GM18520 (cell line): ENCODE results near the gene OGA.

Source experiments
- ATAC-seq: cut with Tn5 transposase; IDR thresholded peaks from one replicate; pipeline ENCODE4 v1.9.1; 2021; ENCODE audit not compliant: unreplicated experiment

Gene OGA

DNA sequence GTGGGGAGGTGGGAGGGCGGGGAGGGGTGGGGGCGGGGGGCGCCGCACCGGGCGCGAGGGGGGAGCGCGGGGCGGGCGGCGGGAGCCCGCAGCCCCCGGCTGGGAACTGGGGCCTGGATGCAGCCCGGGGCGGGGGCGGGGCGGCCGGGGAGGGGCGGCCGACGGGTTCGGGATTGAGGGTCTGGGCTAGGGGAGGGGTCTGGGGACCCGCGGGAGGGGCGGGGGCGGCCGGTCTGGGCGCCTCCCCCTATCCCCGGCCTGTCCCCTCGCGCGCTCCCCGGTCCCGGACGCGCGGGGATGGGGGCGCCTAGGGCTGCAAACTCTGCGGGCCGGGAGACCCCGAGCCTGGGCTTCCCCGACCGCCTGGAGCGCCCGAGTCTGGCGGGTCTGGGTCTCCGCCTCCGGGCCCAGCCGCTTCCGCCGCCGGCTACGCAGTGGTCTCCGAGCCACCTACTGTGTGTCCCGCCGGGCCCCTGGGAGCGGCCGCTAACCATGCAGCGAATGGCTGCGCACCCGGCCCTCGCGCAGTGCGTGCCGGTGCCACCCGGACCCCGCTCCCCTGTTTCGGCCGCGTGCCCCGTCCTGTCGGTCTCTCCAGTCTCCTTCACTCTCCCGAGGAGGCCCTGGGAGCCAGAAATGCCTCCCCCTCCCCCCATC, 42.0 kb downstream of the OGA start:
- ATAC-seq: no peak

DNA sequence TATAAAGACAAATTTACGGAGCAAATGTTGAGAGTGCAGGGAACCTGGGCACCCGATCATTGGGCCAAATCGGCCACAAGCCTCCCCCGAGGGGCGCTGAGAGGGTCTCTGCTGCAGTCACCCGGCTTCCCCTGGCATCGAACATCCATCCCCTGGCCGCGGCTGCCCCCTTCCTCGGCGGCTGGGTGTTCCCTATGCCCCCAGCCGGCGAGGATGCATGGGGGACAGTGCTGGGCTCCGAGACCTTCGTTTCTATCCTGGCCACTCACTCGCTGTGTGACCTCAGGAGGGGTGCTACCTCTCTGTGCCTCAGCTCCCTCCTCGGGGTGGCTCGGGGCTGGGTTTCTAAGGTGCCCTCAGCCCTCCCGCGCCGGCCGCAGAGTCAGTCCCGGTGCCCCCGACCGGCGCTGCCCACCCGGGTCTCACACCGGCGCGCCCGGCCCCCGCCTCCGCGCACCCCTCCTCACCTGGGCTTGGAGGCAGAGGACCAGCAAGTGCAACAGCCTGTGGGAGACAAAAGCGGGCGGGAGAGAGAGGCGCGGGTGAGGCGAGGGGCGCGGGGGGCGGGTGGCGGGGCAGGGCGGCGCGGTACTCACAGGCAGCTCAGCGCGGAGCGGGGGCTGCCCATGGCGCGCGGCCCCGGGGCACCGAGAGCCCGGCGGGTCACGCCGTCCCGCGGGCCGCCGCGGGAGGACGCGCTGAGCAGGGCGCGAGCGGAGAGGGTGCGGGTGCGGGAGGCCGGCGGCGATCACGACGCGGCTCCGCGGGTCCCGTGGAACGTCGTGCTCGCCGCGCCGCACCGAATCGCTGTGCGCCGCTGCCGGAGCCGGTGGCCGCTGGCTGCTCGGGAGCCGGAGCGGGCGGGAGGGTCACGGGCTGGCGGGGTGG, 42.7 kb downstream of the OGA start, which contains the start of gene FGF8:
FGF8 (minus strand) TSS at position 842 of the 888 bp plus-strand sequence; CDS start at position 628, 214 bp downstream.
- no peak for ATAC-seq

DNA sequence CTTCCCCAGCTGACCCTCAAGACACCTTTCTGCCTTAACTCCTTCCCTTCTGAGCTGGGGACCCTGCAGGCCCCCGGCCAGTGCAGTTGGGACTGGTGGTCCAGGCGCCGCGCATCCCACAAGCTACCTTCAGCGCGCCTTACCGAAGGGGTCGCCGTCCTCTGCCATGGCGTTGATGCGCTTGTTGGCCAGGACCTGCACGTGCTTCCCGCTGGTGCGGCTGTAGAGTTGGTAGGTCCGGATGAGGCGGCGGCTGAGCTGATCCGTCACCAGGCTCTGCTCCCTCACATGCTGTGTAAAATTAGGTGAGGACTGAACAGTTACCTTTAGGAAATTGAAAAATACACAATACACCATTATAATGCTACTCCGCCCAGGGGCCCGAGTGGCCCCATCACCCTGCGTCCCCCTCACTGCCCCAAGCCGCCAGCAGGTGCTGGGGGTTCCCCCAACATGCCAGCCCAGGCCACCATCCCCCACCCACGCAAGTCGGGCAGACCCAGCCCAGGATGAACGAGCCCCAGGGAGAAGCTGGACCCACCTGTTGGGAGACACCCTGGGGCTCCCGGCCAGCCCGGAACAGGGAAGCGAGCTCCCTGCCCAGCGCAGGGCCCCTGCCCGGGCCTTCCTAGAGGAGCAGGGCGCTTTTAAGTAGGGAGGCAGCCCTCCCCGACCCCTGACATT, 43.5 kb downstream of the OGA start:
- no peak for ATAC-seq

DNA sequence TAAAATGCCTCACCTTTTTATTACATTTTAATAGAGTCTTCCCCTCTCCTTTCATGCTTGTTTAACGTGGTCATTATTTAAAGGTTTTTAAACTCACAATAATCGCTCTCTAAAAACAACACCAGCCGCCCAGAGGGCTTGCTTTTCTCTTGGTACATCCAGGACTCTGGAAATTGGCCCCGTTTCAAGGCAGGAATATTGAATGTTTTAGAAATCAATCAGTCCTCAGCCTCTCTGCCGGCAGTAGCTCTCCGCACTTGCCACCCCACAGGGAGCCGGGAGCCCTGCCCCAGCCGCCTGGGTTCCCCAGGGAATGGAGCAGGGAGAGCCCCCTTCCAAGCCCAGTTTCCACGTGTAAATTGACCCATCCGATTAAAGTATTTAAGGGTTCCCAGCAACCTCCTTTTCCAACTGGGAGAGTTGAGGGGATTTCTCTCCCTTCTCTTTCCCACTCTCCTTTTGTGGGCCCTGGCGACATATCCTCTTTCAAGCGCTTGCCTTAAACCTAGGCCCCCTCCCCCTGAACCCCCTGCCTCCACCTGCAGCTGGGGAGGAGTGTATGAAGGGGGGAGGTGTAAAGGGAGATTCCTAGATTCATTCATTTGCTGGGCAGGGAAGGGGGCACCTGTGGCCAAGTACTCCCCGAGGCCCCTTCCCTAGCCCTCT, 44.2 kb downstream of the OGA start:
- ATAC-seq: no peak

GRCh38 chr10:101772895-101773761, 45.1 kb downstream of the OGA start:
- no peak for ATAC-seq

- ATAC-seq: no peak
Observed at GRCh38 chr10:101772017-101772894, 46.0 kb downstream of the OGA start.

DNA sequence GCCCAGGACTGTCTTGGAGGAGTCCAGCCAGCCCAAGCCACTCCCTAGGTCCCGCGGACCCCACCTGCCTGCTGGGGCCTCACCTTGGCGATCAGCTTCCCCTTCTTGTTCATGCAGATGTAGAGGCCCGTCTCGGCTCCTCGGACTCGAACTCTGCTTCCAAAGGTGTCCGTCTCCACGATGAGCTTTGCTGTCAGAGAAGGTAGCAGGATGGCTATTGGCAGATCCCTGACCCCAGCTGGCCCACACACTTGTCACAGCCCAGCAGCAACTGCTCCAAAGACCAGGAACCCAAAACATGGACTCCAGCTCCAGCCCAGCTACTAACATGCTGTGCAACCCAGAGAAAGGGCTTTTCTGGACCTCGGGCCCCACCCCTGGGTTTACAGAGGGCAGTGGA, 46.9 kb downstream of the OGA start:
- no peak for ATAC-seq

- ATAC-seq: no peak
Observed at GRCh38 chr10:101770331-101771215, 47.7 kb downstream of the OGA start.

DNA sequence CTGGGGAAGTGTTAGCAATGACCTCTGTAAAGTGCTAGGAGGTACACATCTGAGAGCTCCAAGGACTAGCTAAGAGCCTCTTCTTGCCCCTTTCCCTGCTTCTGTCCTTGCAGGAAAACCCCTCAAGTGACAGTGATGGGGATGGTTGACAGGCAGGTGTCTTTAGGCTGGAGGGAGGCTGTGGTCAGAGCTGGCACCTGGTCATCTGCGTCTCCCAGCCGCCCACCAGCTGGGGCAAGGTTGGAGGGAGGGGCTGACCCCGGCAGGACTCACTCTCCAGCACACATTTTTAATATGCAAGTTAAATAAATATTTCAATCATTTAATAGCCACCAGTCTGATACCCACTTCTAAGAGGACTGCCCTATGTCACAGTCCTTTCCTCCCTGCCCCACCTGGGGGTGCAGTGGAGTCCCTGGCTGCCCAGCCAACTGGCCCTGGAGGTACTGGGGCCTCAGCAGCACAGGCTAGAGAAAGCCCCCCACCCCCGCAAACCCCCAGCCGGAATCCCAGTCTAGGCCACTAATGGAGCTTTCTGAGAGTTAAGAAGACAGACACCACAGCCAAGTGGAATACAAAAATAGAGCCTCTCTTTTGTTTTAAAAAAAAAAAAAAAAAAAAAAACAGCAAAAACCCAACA, 48.6 kb downstream of the OGA start:
- ATAC-seq: no peak

GRCh38 chr10:101768791-101769170, 49.5 kb downstream of the OGA start:
- ATAC-seq: no peak

- no peak for ATAC-seq
Observed at GRCh38 chr10:101767966-101768790, 50.1 kb downstream of the OGA start.

DNA sequence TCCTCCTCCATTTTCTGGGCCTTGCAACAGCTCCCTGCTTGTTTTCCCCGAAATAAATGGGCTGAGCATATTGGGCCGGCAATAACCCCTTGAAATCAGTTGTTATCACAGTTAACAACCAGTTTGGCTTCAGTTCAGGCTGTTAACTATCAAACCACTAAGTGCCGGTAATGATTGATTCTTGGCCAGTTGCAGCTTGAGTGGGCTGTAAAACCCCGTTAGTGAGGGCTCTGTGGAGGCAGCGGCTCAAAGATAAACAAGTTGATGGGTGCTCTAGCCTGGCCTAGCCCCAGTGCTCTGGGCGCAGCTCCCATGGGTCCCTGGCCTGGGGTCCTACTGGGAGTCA, 50.7 kb downstream of the OGA start:
- ATAC-seq: no peak

DNA sequence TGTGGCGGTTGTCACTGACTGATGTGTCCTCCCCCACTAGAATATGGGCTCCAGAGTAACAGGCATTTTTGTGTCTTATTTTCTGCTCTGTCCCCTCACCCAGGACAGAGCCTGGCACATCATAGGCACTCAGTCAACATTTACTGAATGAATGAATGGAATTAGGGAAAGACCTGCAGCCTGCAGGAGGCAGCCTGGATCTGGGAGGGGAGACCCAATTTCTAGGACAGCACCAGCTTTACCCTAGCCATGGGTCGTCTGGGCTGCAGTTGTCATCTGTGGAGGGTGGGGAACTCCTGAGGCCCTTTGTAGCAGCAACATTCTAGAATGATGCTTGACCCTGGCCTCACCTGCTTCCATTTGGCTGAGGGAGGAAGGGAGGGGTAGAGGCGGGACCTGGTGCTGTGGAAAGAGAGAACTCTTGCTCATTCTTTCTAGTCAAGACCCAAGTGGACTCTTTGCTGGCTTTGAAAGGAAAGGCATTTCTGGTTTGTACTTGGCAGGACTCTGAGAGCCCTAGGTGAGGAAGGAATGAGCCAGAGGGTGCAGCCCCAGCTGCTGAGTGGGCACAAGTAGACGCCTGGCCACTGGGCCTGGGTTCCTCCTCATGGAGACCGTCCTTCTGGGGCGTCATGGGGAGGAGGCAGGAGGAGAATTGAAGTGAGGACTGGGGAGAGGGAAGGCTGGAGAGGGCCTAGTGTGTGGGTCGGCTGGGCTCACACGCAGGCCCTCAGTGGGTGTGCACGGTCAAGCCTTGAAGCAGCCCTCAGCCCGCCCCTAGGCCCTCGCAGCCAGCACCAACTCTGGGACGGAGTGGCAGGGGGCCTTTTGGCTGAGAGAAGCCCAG, 51.3 kb downstream of the OGA start:
- ATAC-seq: no peak

DNA sequence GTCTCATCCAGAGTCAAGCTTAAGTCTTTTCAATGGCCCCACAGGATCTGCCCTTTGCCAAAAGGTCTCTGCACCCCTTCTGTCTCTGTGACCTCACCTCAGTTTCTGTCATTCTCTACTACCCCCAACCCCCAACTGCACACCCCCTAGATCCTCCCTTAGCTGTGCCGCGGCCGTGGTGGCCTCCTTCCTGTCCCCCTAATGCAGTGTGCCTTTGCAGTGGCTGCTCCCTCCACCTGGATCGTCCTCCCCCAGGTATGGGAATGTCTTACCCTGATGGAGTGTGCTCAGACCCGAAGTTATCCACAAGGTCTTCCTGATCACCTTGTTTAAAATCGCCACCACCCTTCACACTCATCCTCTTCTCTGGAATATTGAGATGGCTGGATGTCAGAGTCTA, 51.9 kb downstream of the OGA start:
- no peak for ATAC-seq

- no peak for ATAC-seq
Observed at GRCh38 chr10:101763141-101763846, 55.0 kb downstream of the OGA start.

DNA sequence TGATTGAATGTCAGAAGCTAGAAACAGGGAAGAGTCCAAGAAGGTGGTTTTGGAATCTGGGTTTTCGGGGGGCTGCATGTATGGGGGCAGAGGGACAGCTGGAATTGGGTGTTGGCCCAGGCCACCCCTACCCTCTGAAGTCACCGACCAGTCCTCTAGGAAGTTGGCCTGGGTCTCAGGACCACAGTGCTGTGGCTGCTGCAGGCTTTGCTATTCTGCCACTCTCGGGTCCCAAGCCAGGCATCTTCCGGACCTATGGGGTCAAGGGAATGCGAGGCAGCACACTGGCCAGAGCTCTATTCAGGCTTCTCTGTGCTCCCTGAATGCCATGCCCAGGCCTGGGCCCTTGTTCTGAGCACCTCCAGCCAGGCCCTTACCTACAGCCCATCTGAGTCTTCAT, 55.5 kb downstream of the OGA start:
- no peak for ATAC-seq
